Liver (tissue), 9 donors: ENCODE data around the gene RIPOR1. TPM values are rescaled to one million over a fixed set of nuclear protein-coding genes. Genes with fewer than 3 reads are reported as not detected.

Experiments used
- DNase-seq: peaks from one replicate; pipeline ENCODE4 v3.0.0-alpha.2; 2017; ENCODE audit warnings: low spot score
- H3K27ac ChIP-seq, 2 donors: one replicate each; pipeline ENCODE4 v1.7.0; 2013; ENCODE audit warnings: inconsistent platforms in 2 of 2, low read length in 2 of 2, control low read depth in 1 of 2, low read depth in 1 of 2, mild to moderate bottlenecking in 1 of 2
- H3K27me3 ChIP-seq, 4 donors: one replicate each; pipeline versions ENCODE4 v1.6.1 to v1.7.0; 2013; ENCODE audit warnings: low read length in 3 of 4, inconsistent platforms in 1 of 4, mild to moderate bottlenecking in 1 of 4, moderate library complexity in 1 of 4; ENCODE audit not compliant: control insufficient read depth in 4 of 4, insufficient read depth in 4 of 4
- H3K36me3 ChIP-seq, 4 donors: one replicate each; pipeline versions ENCODE4 v1.6.1 to v1.7.0; 2013; ENCODE audit warnings: low read length in 3 of 4, mild to moderate bottlenecking in 3 of 4, low read depth in 1 of 4, moderate library complexity in 1 of 4; ENCODE audit not compliant: control insufficient read depth in 4 of 4, insufficient read depth in 3 of 4
- H3K4me1 ChIP-seq, 4 donors: one replicate each; pipeline versions ENCODE4 v1.6.1 to v1.7.0; 2013; ENCODE audit warnings: low read length in 3 of 4, mild to moderate bottlenecking in 3 of 4, moderate library complexity in 1 of 4; ENCODE audit not compliant: control insufficient read depth in 4 of 4, insufficient read depth in 4 of 4
- H3K4me3 ChIP-seq, 3 donors: one replicate each; pipeline versions ENCODE4 v1.6.1 to v1.7.0; 2013; ENCODE audit warnings: low read length in 3 of 3, control low read depth in 1 of 3, low read depth in 1 of 3, mild to moderate bottlenecking in 1 of 3
- H3K9ac ChIP-seq, 2 donors: one replicate each; pipeline ENCODE4 v1.7.0; 2013; ENCODE audit warnings: low read length in 2 of 2, mild to moderate bottlenecking in 2 of 2, moderate library complexity in 2 of 2, control low read depth in 1 of 2, low read depth in 1 of 2
- H3K9me3 ChIP-seq, 4 donors: one replicate each; pipeline versions ENCODE4 v1.6.1 to v1.7.0; 2013; ENCODE audit warnings: low read length in 3 of 4; ENCODE audit not compliant: control insufficient read depth in 4 of 4
- ATF3 ChIP-seq: IDR thresholded peaks from 2 replicates; pipeline ENCODE4 v1.6.1; 2016; ENCODE audit warnings: antibody characterized with exemption
- CTCF ChIP-seq: fragments of 150-350 bp; IDR thresholded peaks from 2 replicates; pipeline ENCODE4 v1.5.1; 2017; ENCODE audit warnings: improper control_type of control experiment, low read depth, low read length; ENCODE audit not compliant: missing input control
- EGR1 ChIP-seq, 2 donors: IDR thresholded peaks; 2 replicates each; pipeline ENCODE4 v1.6.1; 2016 to 2018; ENCODE audit warnings: antibody characterized with exemption in 2 of 2, low read depth in 2 of 2
- FOXA1 ChIP-seq: IDR thresholded peaks from 2 replicates; pipeline ENCODE4 v1.6.1; 2016; ENCODE audit warnings: antibody characterized with exemption
- FOXA2 ChIP-seq: IDR thresholded peaks from 2 replicates; pipeline ENCODE4 v1.6.1; 2016; ENCODE audit warnings: antibody characterized with exemption
- GABPA ChIP-seq, 2 donors: IDR thresholded peaks in 1 of 2; conservative IDR thresholded peaks in 1 of 2; 2 replicates each; pipeline ENCODE4 v1.6.1; 2016; ENCODE audit warnings: antibody characterized with exemption in 2 of 2, mild to moderate bottlenecking in 1 of 2, moderate library complexity in 1 of 2
- HNF4A ChIP-seq, 2 donors: conservative IDR thresholded peaks; 2 replicates each; pipeline ENCODE4 v1.6.1; 2016; ENCODE audit warnings: antibody characterized with exemption in 2 of 2, mild to moderate bottlenecking in 2 of 2
- HNF4G ChIP-seq: IDR thresholded peaks from 2 replicates; pipeline ENCODE4 v1.6.1; 2016; ENCODE audit warnings: antibody characterized with exemption
- JUND ChIP-seq, 2 donors: IDR thresholded peaks; 2 replicates each; pipeline ENCODE4 v1.6.1; 2016; ENCODE audit warnings: antibody characterized with exemption in 2 of 2
- RAD21 ChIP-seq, 2 donors: IDR thresholded peaks; 2 replicates each; pipeline ENCODE4 v1.6.1; 2016; ENCODE audit warnings: antibody characterized with exemption in 2 of 2, mild to moderate bottlenecking in 2 of 2
- RXRA ChIP-seq, 2 donors: IDR thresholded peaks; 2 replicates each; pipeline ENCODE4 v1.6.1; 2017 to 2018; ENCODE audit warnings: antibody characterized with exemption in 2 of 2, mild to moderate bottlenecking in 1 of 2
- SP1 ChIP-seq: IDR thresholded peaks from 2 replicates; pipeline ENCODE4 v1.6.1; 2018; ENCODE audit warnings: antibody characterized with exemption, mild to moderate bottlenecking
- TAF1 ChIP-seq: conservative IDR thresholded peaks from 2 replicates; pipeline ENCODE4 v1.6.1; 2016; ENCODE audit warnings: antibody characterized with exemption, mild to moderate bottlenecking
- ZBTB33 ChIP-seq: IDR thresholded peaks from 2 replicates; pipeline ENCODE4 v1.6.1; 2016; ENCODE audit warnings: antibody characterized with exemption
- WGBS: extraction: QIAGEN DNeasy Blood & Tissue Kit; methylation state at CpG from one replicate; pipeline ENCODE4 v1.1.7; 2013; 5-methylcytosine and 5-hydroxymethylcytosine counted together
- polyA plus RNA-seq, 2 donors: library from polyadenylated mRNA; stranded (reverse) in 1 of 2; unstranded in 1 of 2; fragments of 200-250 nt in 1 of 2; fragments of >200 nt in 1 of 2; fragmentation: Nextera tagmentation in 1 of 2; extraction: Ambion mirVana in 1 of 2; gene quantifications; one replicate each; pipeline versions ENCODE4 v1.2.1 to v1.2.3, GENCODE V29; 2013 to 2015
- total RNA-seq, 2 donors: library from RNA; depleted of rRNA; stranded (reverse); fragments of >200 nt; gene quantifications; one replicate each; pipeline ENCODE4 v1.2.3, GENCODE V29; 2014
- donor health status: healthy.
- donor health status: healthy.
- donor health status: healthy.
- donor health status: healthy.
- donor health status: healthy.

The RIPOR1 gene
- total and polyA plus RNA-seq, 4 donors: 7.6 to 25.2 (median 15.3) TPM

- WGBS: 79% methylated on average over 8 of the region's 8 CpGs
- Histone ChIP-seq H3K27ac (no peak overlapping the region), H3K9ac (no peak overlapping the region), H3K9me3 (no peaks in the 10 kb centered on the region), H3K36me3 (no peaks in the 10 kb centered on the region), H3K27me3 (no peaks in the 10 kb centered on the region), H3K4me1 (peaks cover 0 to 12% (median 8%) of the 10 kb centered on the region in 4 donors), H3K4me3 (no peak overlapping the region)
- TF ChIP-seq JUND (IDR thresholded peaks at IDR 0.05) (no peak), ATF3 (no peak), SP1 (no peak), GABPA (IDR thresholded peaks at IDR 0.05 in 1 of 2, conservative IDR thresholded peaks at IDR 0.05 in 1 of 2) (no peak), TAF1 (no peak), RAD21 (IDR thresholded peaks at IDR 0.05) (no peak)
- no peak for DNase-seq
Measured at GRCh38 chr16:67518676-67519075, 10.0 kb upstream of the RIPOR1 start.

GRCh38 chr16:67519242-67519641 is 9.4 kb upstream of the RIPOR1 start:
- no peak for DNase-seq
- no peaks in the 10 kb centered on the region for H3K27me3 ChIP-seq
- WGBS: 47% methylated on average over 4 of the region's 4 CpGs
- no peak overlapping the region for H3K4me3 ChIP-seq
- H3K36me3 ChIP-seq: no peaks in the 10 kb centered on the region
- no peak overlapping the region for H3K9ac ChIP-seq
- TF ChIP-seq RXRA (IDR thresholded peaks at IDR 0.05): no peak
- no peak for TF ChIP-seq FOXA2
- TF ChIP-seq GABPA (IDR thresholded peaks at IDR 0.05 in 1 of 2, conservative IDR thresholded peaks at IDR 0.05 in 1 of 2): no peak
- no peak for TF ChIP-seq HNF4A (conservative IDR thresholded peaks at IDR 0.05)
- no peak for TF ChIP-seq JUND (IDR thresholded peaks at IDR 0.05)
- no peak for TF ChIP-seq CTCF
- TF ChIP-seq EGR1 (IDR thresholded peaks at IDR 0.05; ENCODE audit: low read depth in 2 of 2): no peak
- TF ChIP-seq FOXA1: no peak
- no peak for TF ChIP-seq ZBTB33
- TF ChIP-seq TAF1: no peak
- TF ChIP-seq ATF3: no peak
- no peak for TF ChIP-seq HNF4G
- H3K4me1 ChIP-seq: peaks cover 0 to 17% (median 13%) of the 10 kb centered on the region in 4 donors
- no peak overlapping the region for H3K27ac ChIP-seq
- no peaks in the 10 kb centered on the region for H3K9me3 ChIP-seq
